ENCODE results near the gene GABRQ.
"Not testable (repeated sequence)": the region's sequence is repeated elsewhere in the genome, so short reads cannot be mapped to it uniquely, and the experiment has no call there.

The GABRQ gene

DNA sequence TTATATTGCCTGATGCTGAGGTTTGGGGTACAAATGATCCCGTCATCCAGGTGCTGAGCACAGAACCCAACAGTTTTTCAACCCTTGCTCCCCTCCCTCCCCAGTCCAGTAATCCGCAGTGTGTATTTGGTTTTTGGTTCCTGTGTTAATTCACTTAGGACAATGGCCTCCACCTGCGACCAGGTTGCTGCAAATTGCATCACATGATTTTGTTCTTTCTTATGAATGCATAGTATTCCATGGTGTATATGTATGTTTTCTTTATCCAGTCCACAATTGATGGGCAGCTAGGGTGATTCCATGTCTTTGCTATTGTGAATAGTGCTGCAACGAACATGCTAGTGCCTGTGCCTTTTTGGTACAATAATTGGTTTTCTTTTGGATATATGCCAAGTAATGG is 25.4 kb downstream of the GABRQ start:
- DNase-seq: no peak

DNA sequence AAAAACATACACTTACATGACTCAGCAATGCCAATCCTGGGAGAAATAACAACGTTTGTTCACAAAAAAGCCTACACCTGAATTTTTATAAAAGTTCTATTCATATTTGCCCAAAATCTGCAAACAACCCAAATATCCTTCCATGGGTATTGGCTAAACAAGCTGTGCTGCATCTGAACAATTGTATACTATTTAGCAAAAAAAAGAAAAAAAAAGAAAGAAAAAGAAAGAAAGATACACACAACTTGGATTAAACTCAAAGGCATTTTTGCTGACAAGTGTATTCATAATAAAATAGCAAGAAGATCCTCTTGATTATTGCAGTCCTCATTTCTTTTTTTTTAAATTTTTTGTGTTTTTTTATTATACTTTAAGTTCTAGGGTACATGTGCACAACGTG is 36.4 kb downstream of the GABRQ start:
- DNase-seq: no peak

DNA sequence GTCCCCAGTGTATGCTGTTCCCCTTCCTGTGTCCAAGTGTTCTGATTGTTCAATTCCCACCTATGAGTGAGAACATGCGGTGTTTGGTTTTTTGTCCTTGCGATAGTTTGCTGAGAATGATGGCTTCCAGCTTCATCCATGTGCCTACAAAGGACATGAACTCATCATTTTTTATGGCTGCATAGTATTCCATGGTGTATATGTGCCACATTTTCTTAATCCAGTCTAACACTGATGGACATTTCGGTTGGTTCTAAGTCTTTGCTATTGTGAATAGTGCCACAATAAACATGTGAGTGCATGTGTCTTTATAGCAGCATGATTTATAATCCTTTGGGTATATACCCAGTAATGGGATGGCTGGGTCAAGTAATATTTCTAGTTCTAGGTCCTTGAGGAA is 37.0 kb downstream of the GABRQ start:
- DNase-seq: not testable (repeated sequence)

DNA sequence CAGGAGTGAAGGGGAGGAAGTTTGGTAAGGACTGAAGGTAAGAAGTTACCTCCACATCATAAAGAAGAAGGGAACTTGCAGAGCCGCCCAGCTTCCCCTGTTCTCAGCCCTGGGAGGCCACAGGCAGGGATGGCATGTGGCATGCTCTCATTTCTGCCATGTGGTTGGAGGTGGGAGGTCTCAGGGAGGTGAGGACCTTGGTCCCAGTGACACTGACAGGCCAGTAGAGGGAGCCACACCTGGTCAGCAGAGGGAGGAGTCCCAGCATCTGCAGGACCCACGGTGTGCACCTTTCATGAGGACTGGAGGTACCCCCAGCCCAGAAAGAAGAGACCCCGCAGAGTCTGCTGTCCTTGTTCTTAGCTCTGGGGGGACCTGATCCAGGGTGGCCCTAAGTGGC is 43.3 kb downstream of the GABRQ start:
- not testable (repeated sequence) for DNase-seq

DNA sequence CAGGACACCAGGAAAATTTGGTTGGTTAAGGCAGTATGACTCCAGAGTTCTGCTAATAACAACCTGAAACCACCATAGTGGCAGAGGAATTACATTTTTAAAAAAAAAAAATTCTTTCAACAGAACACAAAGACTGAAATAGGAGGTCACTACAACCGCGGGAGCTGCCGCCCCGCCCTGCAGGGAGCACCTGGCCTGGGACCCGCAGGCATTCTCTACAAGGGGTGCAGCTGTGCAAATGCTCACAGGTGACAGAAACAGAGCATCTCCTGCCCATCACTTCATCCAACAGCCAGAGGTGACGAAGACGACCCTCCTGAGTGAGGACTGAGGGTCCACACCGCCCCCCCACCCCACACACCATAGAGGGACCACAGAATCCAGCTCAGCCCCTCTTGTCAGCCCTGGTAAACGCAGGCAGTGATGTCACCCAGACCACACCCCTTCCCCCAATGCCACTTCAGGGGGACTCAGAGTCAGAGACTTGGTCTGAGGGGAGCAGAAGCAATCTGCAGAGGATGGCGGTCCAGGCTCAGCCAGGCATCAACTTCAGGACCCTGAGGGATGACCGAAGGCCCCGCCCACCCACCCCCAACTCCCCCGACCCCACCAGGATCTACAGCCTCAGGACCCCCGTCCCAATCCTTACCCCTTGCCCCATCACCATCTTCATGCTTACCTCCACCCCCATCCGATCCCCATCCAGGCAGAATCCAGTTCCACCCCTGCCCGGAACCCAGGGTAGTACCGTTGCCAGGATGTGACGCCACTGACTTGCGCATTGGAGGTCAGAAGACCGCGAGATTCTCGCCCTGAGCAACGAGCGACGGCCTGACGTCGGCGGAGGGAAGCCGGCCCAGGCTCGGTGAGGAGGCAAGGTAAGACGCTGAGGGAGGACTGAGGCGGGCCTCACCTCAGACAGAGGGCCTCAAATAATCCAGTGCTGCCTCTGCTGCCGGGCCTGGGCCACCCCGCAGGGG is 60.5 kb downstream of the GABRQ start, which contains the start of gene MAGEA3:
MAGEA3 (plus strand) TSS at position 843 of the 980 bp plus-strand sequence. CDS start 2,039 bp downstream, outside the sequence.
- not testable (repeated sequence) for DNase-seq

DNA sequence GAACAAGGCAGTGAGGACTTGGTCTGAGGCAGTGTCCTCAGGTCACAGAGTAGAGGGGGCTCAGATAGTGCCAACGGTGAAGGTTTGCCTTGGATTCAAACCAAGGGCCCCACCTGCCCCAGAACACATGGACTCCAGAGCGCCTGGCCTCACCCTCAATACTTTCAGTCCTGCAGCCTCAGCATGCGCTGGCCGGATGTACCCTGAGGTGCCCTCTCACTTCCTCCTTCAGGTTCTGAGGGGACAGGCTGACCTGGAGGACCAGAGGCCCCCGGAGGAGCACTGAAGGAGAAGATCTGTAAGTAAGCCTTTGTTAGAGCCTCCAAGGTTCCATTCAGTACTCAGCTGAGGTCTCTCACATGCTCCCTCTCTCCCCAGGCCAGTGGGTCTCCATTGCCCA is 62.7 kb downstream of the GABRQ start:
- DNase-seq: not testable (repeated sequence)

DNA sequence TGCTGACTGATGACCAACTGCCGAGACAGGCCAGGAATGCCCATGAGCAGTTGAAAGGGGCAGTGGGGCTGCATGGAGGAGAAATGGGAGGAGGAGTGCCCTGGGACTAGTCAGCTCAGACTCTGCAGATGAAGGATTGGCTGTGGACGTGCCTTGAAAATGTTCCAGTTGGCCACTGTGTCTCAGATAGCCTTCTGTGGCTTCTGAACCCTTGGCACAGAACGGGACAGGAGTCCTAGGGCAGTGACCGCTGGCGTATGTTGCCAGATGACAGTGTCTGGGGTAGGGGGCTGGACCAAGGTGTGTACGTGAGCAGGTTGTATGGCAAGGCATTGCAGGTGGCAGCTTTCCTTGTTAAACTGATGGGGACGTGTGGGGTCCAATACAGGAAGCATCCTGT is 68.8 kb downstream of the GABRQ start:
- DNase-seq: not testable (repeated sequence)

Measured in fibroblast of skin of back (primary cell).